Stimulated activated CD8-positive, alpha-beta memory T cell treated with anti-CD3 and anti-CD28 coated beads, Interleukin-7, amount 100 ng/mL, for 4 hours (primary cell): ENCODE results near the gene PRIM2.
"Not testable (repeated sequence)": the region's sequence is repeated elsewhere in the genome, so short reads cannot be mapped to it uniquely, and the experiment has no call there.

Experiments
- DNase-seq, 2 donors: peaks; one replicate each; pipeline ENCODE4 v3.0.0-alpha.2; 2020; ENCODE audit warnings: low read depth in 2 of 2

Gene PRIM2

DNA sequence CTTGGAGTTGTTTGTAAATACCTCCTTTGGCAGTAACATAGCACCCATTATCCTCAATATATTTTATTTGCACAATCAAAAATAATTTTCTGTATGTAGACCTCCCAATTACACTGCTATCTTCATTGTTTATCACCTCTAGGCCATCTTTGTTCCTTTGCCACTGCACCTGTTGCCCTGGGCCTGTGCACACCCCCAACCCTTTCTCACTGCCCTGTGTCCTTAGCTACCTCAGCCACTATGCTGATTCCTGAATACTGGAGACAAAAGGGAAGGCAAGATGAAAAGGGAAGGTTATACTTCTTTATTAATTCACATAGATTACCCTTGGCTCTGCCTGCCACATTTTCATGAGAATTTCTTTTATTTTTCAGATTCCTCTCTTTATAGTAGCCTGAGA is 127.9 kb downstream of the PRIM2 start:
- DNase-seq = not testable (repeated sequence)

DNA sequence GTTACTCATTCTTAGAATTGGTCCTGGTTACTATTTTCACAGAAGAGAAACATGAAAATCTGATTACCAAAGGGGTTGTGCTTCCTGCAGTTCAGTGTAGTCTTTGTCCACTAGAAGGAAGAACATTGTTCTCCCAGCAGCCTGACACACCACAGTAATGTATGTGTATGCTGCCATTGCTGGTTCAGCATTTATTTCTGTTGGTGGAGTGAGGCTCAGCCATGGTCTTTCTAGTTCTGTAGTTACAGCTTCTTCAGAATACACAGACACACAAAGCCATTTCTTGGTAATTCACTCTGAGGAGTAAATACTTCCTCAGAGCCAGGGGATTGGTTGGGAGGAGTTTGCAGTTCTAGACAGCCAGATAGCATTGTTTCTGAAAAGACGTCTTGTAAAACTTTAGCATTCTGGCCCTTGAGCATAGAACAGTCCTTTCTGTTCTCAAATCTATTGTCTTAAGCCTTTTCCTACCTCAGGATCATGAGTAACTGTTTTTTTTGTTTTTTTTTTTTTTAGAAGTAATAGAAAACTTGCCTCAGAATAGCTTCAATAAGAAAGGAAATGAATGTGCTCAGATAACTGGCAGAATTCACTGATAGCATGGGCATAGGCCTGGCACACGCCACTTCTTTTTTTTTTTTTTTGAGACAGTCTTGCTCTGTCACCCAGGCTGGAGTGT is 128.5 kb downstream of the PRIM2 start:
- not testable (repeated sequence) for DNase-seq

DNA sequence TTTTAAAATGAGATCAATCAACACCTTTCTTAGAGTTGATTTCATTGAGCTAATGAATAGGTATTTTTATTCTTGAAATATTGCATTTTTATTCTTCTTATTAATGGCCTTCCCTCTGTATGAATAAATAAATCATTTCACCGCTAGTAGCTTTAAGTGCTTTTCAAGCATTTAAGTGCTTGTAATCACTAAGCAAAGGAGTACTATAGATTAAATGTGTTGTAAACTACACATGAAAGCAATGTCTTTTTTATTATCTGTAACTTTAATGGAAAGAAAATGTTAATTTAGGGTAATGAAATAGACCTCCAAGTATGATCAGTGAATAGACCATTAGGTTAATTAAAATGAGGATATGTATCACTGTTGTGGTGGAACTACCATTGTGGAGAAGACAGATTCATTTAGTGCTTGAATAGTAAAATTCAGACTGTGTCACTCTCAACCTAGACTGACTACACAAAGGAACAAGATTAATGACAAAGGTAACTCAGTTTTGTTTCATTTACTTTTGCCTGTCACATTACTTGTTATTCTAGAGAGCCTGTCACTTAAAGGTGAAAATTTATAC is 132.2 kb downstream of the PRIM2 start:
- not testable (repeated sequence) for DNase-seq

DNA sequence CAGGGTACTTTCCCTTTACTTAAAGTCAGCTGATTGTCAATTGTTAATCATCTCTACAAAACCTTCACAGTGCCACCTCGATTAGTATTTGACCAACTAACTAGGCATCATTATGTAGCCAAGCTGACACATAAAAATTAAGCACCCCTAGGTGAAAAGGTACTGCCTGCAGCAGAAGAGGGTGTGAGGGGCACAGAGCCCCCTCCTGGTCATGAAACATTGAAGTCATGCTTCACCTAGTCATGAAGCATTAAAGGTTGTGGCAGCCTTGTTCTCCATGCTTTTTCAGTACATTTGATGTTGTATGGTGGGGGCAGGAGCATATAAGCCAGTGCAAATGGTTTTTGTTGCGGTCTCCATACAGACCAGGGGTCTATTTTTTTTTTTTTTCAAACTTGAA is 142.4 kb downstream of the PRIM2 start:
- DNase-seq = not testable (repeated sequence)

DNA sequence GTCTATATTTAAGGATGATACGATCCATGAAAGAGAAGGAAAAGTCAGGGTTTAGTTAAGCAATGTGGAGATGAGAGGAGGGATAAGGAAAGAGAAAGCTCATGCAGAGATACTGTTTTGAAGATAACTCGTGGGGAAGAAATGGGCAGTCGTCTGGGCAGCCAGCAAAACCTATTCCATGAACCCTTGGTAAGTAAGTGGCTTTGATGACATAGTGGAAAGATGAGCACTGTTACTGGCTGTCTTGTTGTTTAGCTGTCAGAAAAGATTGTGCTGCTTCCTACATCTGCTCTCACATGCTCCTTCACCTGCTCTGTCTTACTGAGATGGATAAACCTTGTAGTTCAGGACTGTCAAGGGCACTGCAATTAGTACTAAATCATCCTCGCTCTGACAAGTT is 143.6 kb downstream of the PRIM2 start:
- DNase-seq = not testable (repeated sequence)

DNA sequence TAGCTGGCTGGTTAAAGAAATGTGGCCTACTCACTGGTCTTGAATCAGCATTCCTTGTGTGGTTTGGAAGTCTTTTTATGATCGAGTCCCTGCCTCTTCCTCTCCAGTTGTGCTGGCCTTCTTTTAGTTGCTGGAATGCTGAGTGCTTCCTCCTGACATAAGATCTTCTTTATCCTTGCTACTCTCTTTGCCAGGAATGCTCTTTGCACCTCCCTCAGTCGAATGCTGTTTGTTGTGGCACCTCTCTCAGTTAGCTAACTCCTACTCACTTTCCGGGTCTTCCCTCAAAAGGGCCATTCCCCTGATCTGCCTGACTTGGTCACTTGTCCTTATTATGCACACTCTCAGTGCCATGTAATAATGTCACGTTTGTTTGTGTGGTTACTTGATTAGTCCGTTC is 146.4 kb downstream of the PRIM2 start:
- not testable (repeated sequence) for DNase-seq

DNA sequence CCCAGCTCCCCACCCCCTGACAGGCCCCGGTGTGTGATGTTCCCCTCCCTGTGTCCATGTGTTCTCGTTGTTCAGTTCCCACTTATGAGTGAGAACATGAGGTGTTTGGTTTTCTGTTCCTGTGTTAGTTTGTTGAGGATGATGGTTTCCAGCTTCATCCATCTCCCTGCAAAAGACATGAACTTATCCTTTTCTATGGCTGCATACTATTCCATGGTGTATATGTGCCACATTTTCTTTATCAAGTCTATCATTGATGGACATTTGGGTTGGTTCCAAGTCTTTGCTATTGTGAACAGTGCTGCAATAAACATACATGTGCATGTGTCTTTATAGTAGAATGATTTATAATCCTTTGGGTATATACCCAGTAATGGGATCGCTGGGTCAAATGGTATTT is 148.5 kb downstream of the PRIM2 start:
- not testable (repeated sequence) for DNase-seq

DNA sequence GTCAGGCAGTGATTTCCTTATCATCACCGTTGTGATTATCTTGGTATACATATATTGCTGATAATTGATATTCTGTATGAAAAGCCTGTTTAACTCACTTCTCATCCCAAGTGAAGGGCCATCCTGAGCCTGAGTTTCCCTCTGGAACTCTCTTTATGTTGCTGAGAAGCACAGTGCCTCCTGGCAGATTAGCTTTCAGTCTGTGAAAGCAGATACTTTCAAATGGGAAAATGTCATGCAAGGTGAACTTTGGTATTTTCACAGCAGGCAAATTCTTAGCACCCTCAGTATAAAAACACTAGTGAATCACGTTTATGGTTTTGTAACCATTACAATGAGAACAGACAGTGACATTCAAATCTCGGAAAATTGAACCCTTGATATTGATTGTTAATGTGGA is 151.6 kb downstream of the PRIM2 start:
- no peak for DNase-seq

DNA sequence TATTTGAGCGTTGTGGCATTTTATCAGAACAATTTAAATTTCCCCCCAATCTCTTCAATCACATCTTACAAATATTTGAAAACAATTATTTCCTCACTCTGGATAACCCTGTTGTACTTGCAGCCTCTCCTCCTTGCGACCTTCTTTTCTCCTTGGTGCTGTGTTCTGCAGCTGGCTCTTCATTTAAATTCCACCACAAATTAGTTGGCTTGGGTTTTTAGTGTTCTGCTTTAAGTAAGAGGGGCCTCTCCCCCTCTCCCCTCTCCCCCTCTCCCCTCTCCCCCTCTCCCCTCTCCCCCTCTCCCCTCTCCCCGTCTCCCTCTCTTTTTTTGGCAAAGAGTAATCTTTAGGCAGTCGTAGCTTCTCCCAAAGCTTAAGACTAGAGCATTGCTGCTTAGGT is 152.7 kb downstream of the PRIM2 start:
- DNase-seq = not testable (repeated sequence)

DNA sequence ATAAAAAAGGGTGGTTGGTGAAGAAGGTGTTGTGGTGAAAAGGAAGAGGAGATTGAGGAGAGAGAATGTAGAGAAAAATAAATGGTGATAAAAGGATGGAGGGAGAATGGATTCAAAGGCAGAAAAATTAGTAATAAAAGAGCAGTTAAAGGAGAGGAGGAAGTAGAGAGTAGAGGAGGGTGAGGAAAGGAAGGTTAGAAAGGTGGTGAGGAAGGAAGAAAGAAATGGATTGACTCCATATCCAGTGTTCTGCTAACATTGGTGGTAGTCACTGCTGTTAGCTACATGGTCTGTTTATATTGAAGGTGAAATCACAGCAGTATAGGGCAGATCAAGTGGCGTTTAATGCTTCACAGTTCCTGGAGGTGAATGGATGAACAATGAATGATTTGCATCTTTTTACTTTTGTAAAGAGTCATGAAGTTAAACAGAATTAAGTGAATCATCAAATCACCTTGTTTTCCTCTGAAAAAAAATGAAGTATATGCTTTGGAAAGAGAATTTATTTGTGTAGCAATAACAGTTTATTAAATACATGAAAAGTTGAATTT is 154.0 kb downstream of the PRIM2 start:
- not testable (repeated sequence) for DNase-seq

DNA sequence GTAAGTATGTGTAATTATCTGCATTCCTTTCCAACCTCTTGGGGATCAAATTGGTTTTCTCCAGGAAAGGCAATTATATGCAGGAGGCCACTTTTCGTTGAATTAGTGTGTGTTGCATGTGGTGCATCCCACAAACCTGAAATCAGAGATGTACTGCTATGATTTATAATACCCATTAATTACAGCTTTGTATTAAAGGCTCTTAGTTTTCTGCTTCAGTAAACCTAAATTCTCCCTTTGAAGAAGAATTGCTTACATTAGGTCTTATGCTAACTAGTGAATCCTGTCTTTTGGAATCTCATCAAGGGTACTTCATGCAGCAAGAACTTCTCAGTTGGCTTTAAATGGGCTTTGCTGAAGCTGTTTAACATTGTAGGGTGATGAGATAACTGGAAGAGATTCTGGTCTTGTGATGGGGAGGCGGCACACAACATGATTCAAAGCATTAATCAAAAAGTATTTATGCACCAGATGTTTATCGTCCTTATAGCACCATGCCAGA is 155.5 kb downstream of the PRIM2 start:
- not testable (repeated sequence) for DNase-seq

DNA sequence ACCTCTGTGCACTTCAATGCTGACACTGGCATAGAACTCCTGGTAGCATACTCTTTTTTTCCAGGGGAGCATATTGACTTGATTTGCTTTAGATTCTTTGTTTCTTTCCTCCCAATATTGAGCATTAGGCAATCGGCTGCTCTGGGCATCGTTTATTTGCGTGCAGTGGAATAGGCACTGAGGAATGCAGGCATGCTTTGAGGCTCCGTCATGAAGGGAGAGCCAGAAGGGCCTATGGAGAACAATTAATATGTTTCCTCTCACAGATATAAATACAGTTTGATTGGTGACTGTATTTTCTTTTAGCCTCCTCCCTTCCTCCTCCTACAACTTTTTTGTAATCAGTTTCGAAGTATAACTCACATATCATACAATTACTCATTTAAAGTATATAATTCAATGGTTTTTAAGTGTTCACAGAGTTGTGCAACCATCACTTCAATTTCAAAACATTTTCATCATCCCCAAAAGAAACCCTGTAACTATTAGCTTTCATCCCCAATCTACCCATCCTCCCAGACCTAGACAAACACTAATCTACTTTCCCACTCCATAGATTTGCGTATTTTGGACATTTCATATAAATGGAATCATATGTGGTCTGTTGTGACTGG is 157.5 kb downstream of the PRIM2 start:
- DNase-seq = not testable (repeated sequence)

DNA sequence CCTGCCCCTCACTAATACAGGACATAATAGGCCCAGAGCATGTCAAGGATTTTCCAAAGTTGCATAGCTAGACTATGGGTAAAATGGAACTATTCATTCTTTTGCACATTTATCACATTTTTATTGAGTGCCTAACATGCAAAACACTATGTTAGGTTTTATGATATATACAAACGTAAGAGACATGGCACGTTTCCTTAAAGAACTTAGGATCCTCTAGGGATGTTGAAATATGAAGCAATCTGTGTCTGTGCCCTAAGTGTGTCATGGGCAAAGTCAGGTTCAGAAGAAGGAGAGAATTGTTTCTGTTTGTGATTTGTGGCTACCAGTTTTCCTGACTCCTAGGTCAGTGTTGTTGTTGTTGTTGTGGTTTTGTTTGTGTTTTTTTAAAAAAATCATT is 158.2 kb downstream of the PRIM2 start:
- DNase-seq = not testable (repeated sequence)

DNA sequence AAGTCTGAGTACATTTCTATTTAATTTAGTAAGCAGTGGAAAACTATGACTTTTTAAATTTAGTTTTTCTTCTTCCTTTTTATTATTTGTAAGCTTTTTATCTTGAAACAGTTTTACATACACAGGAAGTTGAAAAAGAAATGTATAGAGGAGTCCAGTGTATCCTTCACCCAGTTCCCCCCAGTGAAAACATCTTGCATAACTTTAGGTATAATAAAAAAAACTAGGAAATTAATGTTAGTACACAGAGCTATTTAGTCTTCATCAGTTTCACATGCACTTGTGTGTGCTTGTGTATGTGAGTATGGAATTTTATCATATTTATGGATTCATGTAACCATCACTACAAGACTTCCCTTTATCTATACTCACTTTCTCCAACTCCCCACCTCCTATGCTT is 162.8 kb downstream of the PRIM2 start:
- DNase-seq = not testable (repeated sequence)

DNA sequence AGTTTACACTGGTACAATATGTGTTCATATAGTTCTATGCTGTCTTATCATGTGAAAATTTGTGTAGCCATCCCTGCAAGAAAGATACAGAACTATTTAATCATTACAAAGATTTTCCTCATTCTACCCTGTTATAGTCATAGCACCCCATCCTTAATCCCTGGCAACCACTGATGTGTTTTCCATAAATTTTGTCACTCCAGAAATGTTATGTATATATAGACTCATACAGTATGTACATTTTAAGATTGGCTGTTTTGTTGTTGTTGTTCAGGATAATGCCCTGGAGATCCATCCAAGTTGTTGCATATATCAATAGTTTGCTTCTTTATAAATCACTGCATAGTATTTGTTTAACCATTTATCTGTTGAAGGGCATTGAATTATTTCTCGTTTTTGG is 163.7 kb downstream of the PRIM2 start:
- DNase-seq = not testable (repeated sequence)

DNA sequence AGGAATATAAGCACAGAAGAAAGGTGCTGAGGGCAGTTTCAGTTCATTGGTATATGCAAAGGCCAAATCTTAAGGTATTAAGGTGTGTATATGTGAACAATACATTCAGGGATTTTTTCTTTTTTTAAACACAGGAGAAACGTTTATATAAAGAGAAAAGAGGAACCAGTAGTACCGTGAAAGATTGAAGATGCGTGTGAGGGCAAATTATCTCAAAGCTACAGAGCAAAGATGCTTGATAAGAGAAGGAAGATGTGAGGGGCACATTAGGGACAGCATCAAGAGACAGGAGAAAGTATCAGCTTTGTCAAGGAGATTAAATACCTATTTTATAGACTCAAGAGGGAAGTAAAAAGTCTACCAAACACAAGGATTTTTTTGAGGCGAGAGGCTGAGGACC is 165.0 kb downstream of the PRIM2 start:
- not testable (repeated sequence) for DNase-seq

DNA sequence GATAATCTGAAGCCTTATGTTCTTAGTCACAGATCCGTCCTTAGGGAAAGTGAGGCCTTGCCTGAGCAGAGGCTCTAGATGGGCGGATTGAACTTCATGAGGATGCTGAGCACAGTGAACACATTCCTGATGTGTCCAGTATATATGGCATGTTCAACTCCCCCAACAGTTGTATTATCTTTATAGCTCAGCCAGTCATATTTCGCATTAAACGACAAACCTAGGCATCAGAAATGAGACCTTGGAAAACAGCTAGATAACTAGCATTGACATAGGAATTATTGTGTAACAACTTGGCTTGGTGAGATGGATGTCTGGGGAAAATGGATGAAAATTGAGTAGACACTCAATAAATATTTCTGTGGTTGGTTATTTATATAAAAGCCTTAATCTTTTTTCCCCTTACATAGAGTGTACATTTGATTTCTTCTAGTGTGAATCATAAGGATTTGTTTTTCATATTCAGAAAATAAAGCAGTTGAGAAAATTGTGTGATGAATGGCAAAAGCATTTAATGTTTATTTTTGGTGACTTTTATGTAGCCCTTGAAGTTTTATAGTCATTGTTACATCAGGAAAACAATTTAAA is 169.2 kb downstream of the PRIM2 start:
- not testable (repeated sequence) for DNase-seq

DNA sequence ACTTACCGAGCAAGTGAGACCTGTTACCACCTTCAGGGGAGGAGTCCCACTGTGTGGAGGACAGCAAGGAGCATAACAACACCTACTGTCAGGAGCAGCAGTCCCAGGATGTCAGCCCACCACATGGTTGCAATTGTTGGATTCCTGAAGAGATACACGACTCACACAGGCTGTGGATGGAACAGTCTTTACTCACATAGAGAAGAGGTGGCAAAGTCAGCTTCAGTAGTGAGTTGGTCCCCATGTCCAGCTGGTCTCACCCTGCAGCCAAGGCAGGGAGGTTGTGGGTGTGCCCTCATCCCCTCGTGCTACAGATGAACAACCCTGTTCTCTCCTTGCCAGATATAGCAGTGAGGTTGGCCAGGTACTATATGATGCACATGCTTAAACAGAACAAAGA is 171.1 kb downstream of the PRIM2 start:
- DNase-seq = not testable (repeated sequence)

DNA sequence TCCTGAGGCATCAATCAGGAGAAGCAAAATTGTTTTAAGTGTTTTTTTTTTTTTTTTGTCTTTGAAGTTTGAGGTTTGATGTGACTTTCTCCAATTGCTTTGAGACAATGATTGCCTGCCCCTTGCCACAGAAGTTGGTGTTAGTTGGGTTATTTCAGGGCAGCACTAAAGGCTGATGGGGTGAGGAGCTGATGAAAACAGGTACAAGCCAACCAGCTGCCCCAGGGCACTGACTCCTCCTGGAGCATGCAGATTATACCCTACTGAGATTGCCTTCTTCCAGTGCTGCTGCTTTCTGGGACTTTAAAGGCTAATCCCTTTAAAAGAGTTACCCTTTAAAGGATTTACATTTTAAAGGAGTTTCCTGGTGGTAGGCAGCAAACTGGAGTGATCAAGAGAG is 172.5 kb downstream of the PRIM2 start:
- not testable (repeated sequence) for DNase-seq

DNA sequence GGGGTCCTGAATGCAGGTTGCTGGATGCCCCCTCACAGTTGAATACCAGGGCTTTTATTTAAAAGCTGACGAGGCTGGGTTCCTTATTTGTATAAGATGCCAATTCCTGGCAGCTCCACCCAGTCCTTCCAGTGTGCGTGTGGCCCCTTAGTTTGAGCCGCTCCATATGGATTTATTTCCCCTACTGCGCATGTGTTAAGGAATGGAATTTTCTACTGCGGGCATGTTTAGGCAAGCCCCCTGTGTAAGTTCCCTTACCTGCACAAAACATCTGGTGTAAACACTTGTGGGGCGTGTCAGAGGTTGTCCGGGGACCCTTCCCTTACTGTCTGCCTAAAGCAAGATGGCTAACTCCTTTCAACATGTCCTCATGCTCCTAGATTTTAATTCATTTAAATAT is 174.4 kb downstream of the PRIM2 start:
- DNase-seq = not testable (repeated sequence)

DNA sequence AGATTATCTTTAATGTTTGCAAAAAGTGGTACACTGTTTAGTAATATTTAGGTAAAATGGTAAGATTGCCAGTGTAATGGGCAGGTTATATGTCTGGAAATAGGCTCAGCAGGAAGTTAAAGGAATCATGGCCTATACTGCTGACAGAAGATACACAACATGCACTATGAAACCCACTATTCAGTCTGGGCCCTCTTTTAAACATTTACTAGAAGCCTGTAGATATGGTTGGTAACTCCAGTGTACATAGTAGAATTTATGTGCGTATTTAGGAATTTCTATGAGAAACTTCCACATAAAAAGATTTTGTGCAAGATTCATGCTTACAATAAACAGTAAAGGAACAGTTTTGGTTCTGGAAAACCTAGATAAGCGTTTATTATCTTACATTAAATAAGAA is 178.8 kb downstream of the PRIM2 start:
- DNase-seq = not testable (repeated sequence)

DNA sequence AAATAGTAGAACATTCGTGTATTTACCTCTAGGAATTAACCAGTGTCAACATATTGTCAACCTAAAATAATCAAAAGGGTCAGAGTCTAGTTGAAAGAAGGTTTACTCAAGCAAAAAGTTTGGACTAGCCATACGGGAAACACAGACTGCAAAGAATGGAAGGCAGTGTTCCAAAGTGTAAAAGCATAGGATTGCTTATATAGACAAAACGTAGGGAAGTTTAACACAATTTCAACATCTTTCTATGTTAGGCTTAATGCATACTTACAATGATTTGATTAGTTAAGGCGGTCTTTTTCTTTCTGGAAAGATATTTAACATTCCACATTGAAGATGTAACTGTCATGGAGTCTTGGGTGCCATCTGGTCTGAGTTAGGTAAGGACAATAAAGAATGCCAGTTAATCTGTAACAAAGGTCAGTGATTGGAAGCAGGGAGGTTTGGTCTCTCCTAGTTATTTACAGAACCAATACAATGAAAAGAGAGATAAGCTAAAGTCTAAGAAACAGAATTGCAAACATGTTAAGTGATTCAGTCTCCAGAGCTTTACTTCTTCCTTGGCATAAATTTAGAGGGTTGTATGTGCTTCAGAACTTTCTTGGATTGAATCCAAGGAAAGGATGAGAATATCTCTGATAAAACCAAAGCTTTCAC is 183.1 kb downstream of the PRIM2 start:
- DNase-seq = not testable (repeated sequence)
